H9 (cell line): Measurements from ENCODE around the gene COMP. TPM values are rescaled to one million over a fixed set of nuclear protein-coding genes. Genes with fewer than 3 reads are reported as not detected.

Experiments
- DNase-seq: peaks from one replicate; pipeline ENCODE4 v3.0.0-alpha.2; 2017
- H2AFZ ChIP-seq: one replicate; pipeline ENCODE4 v1.6.1; 2013; ENCODE audit warnings: mild to moderate bottlenecking, low read length, control low read depth, moderate library complexity
- H2AK5ac ChIP-seq: 2 replicates; pipeline ENCODE4 v1.6.1; 2013; ENCODE audit warnings: low read length, control low read depth, mixed read lengths; ENCODE audit not compliant: insufficient read length
- H2BK120ac ChIP-seq: one replicate; pipeline ENCODE4 v1.6.1; 2013; ENCODE audit warnings: low read depth, mild to moderate bottlenecking, low read length, control low read depth, inconsistent platforms; ENCODE audit not compliant: poor library complexity, severe bottlenecking
- H2BK12ac ChIP-seq: 2 replicates; pipeline ENCODE4 v1.6.1; 2013; ENCODE audit warnings: low read length, control low read depth, mixed read lengths, low read depth; ENCODE audit not compliant: insufficient read length
- H2BK15ac ChIP-seq: 2 replicates; pipeline ENCODE4 v1.6.1; 2013; ENCODE audit warnings: low read depth, low read length, control low read depth
- H2BK20ac ChIP-seq: one replicate; pipeline ENCODE4 v1.6.1; 2013; ENCODE audit warnings: low read depth, mild to moderate bottlenecking, low read length, control low read depth, inconsistent platforms; ENCODE audit not compliant: poor library complexity, severe bottlenecking
- H2BK5ac ChIP-seq: 2 replicates; pipeline ENCODE4 v1.6.1; 2013; ENCODE audit warnings: low read length, control low read depth, mixed read lengths; ENCODE audit not compliant: insufficient read length
- H3K14ac ChIP-seq: 2 replicates; pipeline ENCODE4 v1.6.1; 2013; ENCODE audit warnings: low read length, control low read depth; ENCODE audit not compliant: insufficient read depth
- H3K18ac ChIP-seq: 2 replicates; pipeline ENCODE4 v1.6.1; 2013; ENCODE audit warnings: low read depth, mild to moderate bottlenecking, mixed read lengths, low read length, control low read depth; ENCODE audit not compliant: insufficient read length
- H3K23ac ChIP-seq: 2 replicates; pipeline ENCODE4 v1.6.1; 2013; ENCODE audit warnings: low read length, control low read depth, mixed read lengths, low read depth; ENCODE audit not compliant: insufficient read length
- H3K23me2 ChIP-seq: 2 replicates; pipeline ENCODE4 v1.6.1; 2013; ENCODE audit warnings: low read depth, mild to moderate bottlenecking, mixed read lengths, low read length, control low read depth; ENCODE audit not compliant: insufficient read length, poor library complexity, severe bottlenecking
- H3K27ac ChIP-seq: 2 replicates; pipeline ENCODE4 v1.5.1; 2013; ENCODE audit warnings: low read length, control low read depth, mixed read lengths, low read depth; ENCODE audit not compliant: insufficient read length
- H3K27me3 ChIP-seq: 2 replicates; pipeline ENCODE4 v1.6.1; 2013; ENCODE audit warnings: low read length, control low read depth, inconsistent platforms; ENCODE audit not compliant: insufficient read depth
- H3K4ac ChIP-seq: 2 replicates; pipeline ENCODE4 v1.6.1; 2013; ENCODE audit warnings: low read depth, mild to moderate bottlenecking, control low read depth, inconsistent platforms, low read length, moderate library complexity
- H3K4me1 ChIP-seq: 2 replicates; pipeline ENCODE4 v1.6.1; 2013; ENCODE audit warnings: low read length, control low read depth, inconsistent platforms; ENCODE audit not compliant: insufficient read depth
- H3K4me2 ChIP-seq: 2 replicates; pipeline ENCODE4 v1.6.1; 2013; ENCODE audit warnings: low read length, control low read depth, mixed read lengths; ENCODE audit not compliant: insufficient read length, insufficient read depth
- H3K56ac ChIP-seq: 2 replicates; pipeline ENCODE4 v1.6.1; 2013; ENCODE audit warnings: low read depth, mild to moderate bottlenecking, mixed read lengths, low read length, control low read depth; ENCODE audit not compliant: insufficient read length
- H3K79me1 ChIP-seq: 2 replicates; pipeline ENCODE4 v1.6.1; 2013; ENCODE audit warnings: low read depth, mild to moderate bottlenecking, moderate library complexity, low read length, control low read depth, inconsistent platforms; ENCODE audit not compliant: insufficient read depth, poor library complexity, severe bottlenecking
- H3K79me2 ChIP-seq: 2 replicates; pipeline ENCODE4 v1.6.1; 2013; ENCODE audit warnings: low read length, control low read depth, inconsistent platforms; ENCODE audit not compliant: insufficient read depth
- H3K9ac ChIP-seq: 2 replicates; pipeline ENCODE4 v1.6.1; 2013; ENCODE audit warnings: low read length, control low read depth, mixed read lengths; ENCODE audit not compliant: insufficient read length; ENCODE audit errors: extremely low read depth
- H3K9me3 ChIP-seq: one replicate; pipeline ENCODE4 v1.6.1; 2013; ENCODE audit warnings: low read depth, low read length, inconsistent platforms; ENCODE audit not compliant: control insufficient read depth
- H3T11ph ChIP-seq: one replicate; pipeline ENCODE4 v1.6.1; 2013; ENCODE audit warnings: mild to moderate bottlenecking, low read length, control low read depth, inconsistent platforms
- H4K20me1 ChIP-seq: one replicate; pipeline ENCODE4 v1.6.1; 2013; ENCODE audit not compliant: control insufficient read depth, insufficient read length, insufficient read depth
- H4K5ac ChIP-seq: 2 replicates; pipeline ENCODE4 v1.6.1; 2013; ENCODE audit warnings: low read depth, mild to moderate bottlenecking, mixed read lengths, low read length, control low read depth; ENCODE audit not compliant: insufficient read length
- H4K8ac ChIP-seq: replicated peaks from 2 replicates; pipeline ENCODE4 v1.6.1; 2013; ENCODE audit warnings: low read length, control low read depth, mixed read lengths, low read depth; ENCODE audit not compliant: insufficient read length
- H4K91ac ChIP-seq: 2 replicates; pipeline ENCODE4 v1.6.1; 2013; ENCODE audit warnings: low read depth, mild to moderate bottlenecking, moderate library complexity, mixed read lengths, low read length, control low read depth; ENCODE audit not compliant: insufficient read length
- H3K27ac Mint-ChIP-seq, 3 experiments: 2 replicates in 2 of 3; 3 replicates in 1 of 3; pipeline ENCODE4 v1.8.0; 2020 to 2021; ENCODE audit warnings: mixed read lengths in 3 of 3, mild to moderate bottlenecking in 1 of 3, moderate library complexity in 1 of 3
- H3K27me3 Mint-ChIP-seq: 2 replicates; pipeline ENCODE4 v1.8.0; 2021; ENCODE audit warnings: low read depth, mild to moderate bottlenecking, moderate library complexity, mixed read lengths
- H3K36me3 Mint-ChIP-seq, 3 experiments: 2 replicates in 2 of 3; 3 replicates in 1 of 3; pipeline ENCODE4 v1.8.0; 2020 to 2021; ENCODE audit warnings: low read depth in 3 of 3, mixed read lengths in 3 of 3; ENCODE audit not compliant: insufficient read depth in 1 of 3
- H3K4me1 Mint-ChIP-seq, 2 experiments: 2 replicates each; pipeline ENCODE4 v1.8.0; 2020; ENCODE audit warnings: mixed read lengths in 2 of 2
- H3K4me3 Mint-ChIP-seq, 2 experiments: 2 replicates in 1 of 2; 3 replicates in 1 of 2; pipeline ENCODE4 v1.8.0; 2020 to 2021; ENCODE audit warnings: mild to moderate bottlenecking in 2 of 2, mixed read lengths in 2 of 2, moderate library complexity in 1 of 2
- H3K9me3 Mint-ChIP-seq, 2 experiments: 2 replicates in 1 of 2; 3 replicates in 1 of 2; pipeline ENCODE4 v1.8.0; 2020; ENCODE audit warnings: mild to moderate bottlenecking in 2 of 2, mixed read lengths in 2 of 2, moderate library complexity in 1 of 2
- WGBS: extraction: QIAGEN DNeasy Blood & Tissue Kit; methylation state at CpG from one replicate; pipeline ENCODE4 v1.1.7; 2013; ENCODE audit warnings: missing lambda C conversion rate, low lambda C conversion rate, mixed read lengths; ENCODE audit not compliant: insufficient read length; ENCODE audit errors: extremely low coverage; 5-methylcytosine and 5-hydroxymethylcytosine counted together
- long read RNA-seq: library from polyadenylated mRNA; unstranded; transcript quantifications from one replicate; pipeline ENCODE4 v2.0.0, GENCODE V29; 2020
- total RNA-seq: library from RNA; stranded (reverse); gene quantifications from 2 replicates; pipeline ENCODE4 v1.2.1, GENCODE V29; 2021
- TF ChIP-seq, protein P1 (sequence below): fragments of 200-600 bp; sonication (generic); conservative IDR thresholded peaks from 3 replicates; pipeline ENCODE4 v1.8.0; 2021; ENCODE audit warnings: antibody characterized with exemption, mild to moderate bottlenecking

Gene COMP
- total RNA-seq = 0.15 TPM in 1 of 2 replicates, not detected in the other
- long read RNA-seq, partial matches to known transcripts = 0 of 1 reads
- long read RNA-seq, other reads (novel, unspliced or antisense) = 0 of 1 reads

DNA sequence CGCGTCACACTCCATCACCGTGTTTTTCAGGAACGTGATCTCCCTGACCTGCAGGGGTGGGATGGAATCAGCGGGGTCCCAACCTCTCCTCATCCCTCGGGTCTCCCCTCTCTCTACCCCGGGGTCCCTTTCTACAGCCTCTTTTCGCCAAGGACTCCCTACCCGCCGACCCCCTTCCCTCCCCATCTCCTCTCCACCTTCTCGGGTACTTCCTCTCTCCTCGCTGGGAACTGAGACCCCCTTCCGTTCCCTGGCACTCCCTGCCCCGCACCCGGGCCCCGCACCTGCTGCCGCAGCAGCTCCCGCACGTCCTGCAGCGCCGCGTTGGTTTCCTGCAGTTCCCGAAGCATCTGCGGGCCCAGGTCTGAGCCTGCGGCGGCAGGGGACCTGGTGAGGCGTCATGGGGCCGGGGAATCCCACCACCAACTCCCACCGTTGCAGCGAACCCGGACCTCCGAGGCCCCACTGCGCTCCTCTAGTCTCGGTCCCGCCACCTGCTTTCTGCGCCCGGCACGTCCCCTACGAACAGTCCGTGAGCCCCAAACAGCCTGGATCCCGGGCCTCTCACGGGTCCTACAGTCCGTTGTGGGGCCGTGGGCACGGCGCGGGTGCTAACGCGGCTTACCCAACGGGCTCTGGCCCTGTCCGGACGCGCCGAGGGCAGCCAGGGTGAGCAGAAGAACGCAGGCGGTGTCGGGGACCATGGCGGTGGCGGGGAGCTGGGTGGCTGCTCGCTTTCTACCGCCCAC, at the start of gene COMP:
Gene COMP, minus strand, starts transcription at position 740 of the 749 bp plus-strand sequence. Its CDS starts 36 bp downstream, at position 704.
- Histone ChIP-seq H4K91ac (no peak within 1 kb of the TSS), H2AK5ac (no peak within 1 kb of the TSS), H3K56ac (no peak within 1 kb of the TSS), H2BK120ac (no peak within 1 kb of the TSS), H2BK12ac (no peak within 1 kb of the TSS), H3K27me3 (peaks cover 83% of the 10 kb centered on the region), H3K14ac (no peak within 1 kb of the TSS), H3K4ac (no peak within 1 kb of the TSS), H4K8ac (no peak within 1 kb of the TSS), H3K79me1 (no peaks in the 10 kb centered on the region), H3K27ac (no peak within 1 kb of the TSS), H2BK20ac (no peak within 1 kb of the TSS), H2BK5ac (no peak within 1 kb of the TSS), H3K9ac (no peak within 1 kb of the TSS), H3K23me2 (peaks cover 16% of the 10 kb centered on the region), H3K9me3 (no peaks in the 10 kb centered on the region), H3K4me2 (peak within 1 kb of the TSS; percentile 80), H4K20me1 (no peaks in the 10 kb centered on the region), H3K4me1 (no peaks in the 10 kb centered on the region), H2AFZ (no peak within 1 kb of the TSS), H3T11ph (no peak within 1 kb of the TSS), H2BK15ac (no peak within 1 kb of the TSS; the same call in 1 of the 2 replicates), H3K23ac (no peak within 1 kb of the TSS), H3K79me2 (no peaks in the 10 kb centered on the region), H4K5ac (no peak within 1 kb of the TSS), H3K18ac (no peak within 1 kb of the TSS)
- no CpG with 5 or more reads among the region's 61 CpGs for WGBS
- Mint-ChIP-seq H3K9me3 (peaks cover 0 to 14% of the 10 kb centered on the region in 2 experiments; a peak in 3 of 5 replicates), H3K4me3 (peak within 1 kb of the TSS; percentile 54 to 83), H3K4me1 (peaks cover 16 to 33% of the 10 kb centered on the region in 2 experiments), H3K27me3 (peaks cover 97% of the 10 kb centered on the region), H3K27ac (no peak within 1 kb of the TSS), H3K36me3 (no peaks in the 10 kb centered on the region; a peak in 2 of 7 replicates)
- TF ChIP-seq, protein P1, sequence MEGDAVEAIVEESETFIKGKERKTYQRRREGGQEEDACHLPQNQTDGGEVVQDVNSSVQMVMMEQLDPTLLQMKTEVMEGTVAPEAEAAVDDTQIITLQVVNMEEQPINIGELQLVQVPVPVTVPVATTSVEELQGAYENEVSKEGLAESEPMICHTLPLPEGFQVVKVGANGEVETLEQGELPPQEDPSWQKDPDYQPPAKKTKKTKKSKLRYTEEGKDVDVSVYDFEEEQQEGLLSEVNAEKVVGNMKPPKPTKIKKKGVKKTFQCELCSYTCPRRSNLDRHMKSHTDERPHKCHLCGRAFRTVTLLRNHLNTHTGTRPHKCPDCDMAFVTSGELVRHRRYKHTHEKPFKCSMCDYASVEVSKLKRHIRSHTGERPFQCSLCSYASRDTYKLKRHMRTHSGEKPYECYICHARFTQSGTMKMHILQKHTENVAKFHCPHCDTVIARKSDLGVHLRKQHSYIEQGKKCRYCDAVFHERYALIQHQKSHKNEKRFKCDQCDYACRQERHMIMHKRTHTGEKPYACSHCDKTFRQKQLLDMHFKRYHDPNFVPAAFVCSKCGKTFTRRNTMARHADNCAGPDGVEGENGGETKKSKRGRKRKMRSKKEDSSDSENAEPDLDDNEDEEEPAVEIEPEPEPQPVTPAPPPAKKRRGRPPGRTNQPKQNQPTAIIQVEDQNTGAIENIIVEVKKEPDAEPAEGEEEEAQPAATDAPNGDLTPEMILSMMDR = no peak
- DNase-seq = peak; percentile 30
